ENCODE measurements around the gene TM4SF20. TPM values are rescaled to one million over a fixed set of nuclear protein-coding genes. Genes with fewer than 3 reads are reported as not detected.
A peak's percentile ranks its signal among the peaks of the same experiment; 100 is the strongest.

The TM4SF20 gene
- polyA plus RNA-seq, 1 donor from 2014 or later: not detected

- H3K9me3 ChIP-seq (ENCODE audit: low read length): no peaks in the 10 kb centered on the region
- H3K4me3 ChIP-seq (ENCODE audit: low read length): peak overlapping the region; percentile 100
- no peaks in the 10 kb centered on the region for H3K9me2 ChIP-seq (ENCODE audit: insufficient read depth, low read length)
- H4K20me1 ChIP-seq (ENCODE audit: insufficient read depth): no peaks in the 10 kb centered on the region
- H3K27ac ChIP-seq (ENCODE audit: low read length): peak overlapping the region; percentile 89
- no peaks in the 10 kb centered on the region for H3K36me3 ChIP-seq (ENCODE audit: insufficient read depth, low read length)
- H3F3A ChIP-seq (ENCODE audit: insufficient read depth, low read length, poor library complexity, severe bottlenecking): peaks cover 4% of the 10 kb centered on the region
- TF ChIP-seq EP300 (conservative IDR thresholded peaks at IDR 0.05; ENCODE audit: poor library complexity, severe bottlenecking): no peak
- no peak for TF ChIP-seq MXI1 (conservative IDR thresholded peaks at IDR 0.05; ENCODE audit: poor library complexity, severe bottlenecking)
- no peak for TF ChIP-seq POLR2AphosphoS5 (IDR thresholded peaks at IDR 0.05)
- peak overlapping the region; percentile 90 for H2AFZ ChIP-seq (ENCODE audit: low read depth, low read length)
- peak overlapping the region; percentile 74 for H3K4me2 ChIP-seq (ENCODE audit: low read length)
- peak overlapping the region; percentile 94 for H3K9ac ChIP-seq (ENCODE audit: low read length)
- no peaks in the 10 kb centered on the region for H3K27me3 ChIP-seq (ENCODE audit: insufficient read depth, low read depth, low read length)
- H3K79me2 ChIP-seq (replicated peaks; ENCODE audit: insufficient read depth, low read length): peaks cover 50% of the 10 kb centered on the region
Observed at GRCh38 chr2:227325839-227326195, 53.3 kb downstream of the TM4SF20 start.

DNA sequence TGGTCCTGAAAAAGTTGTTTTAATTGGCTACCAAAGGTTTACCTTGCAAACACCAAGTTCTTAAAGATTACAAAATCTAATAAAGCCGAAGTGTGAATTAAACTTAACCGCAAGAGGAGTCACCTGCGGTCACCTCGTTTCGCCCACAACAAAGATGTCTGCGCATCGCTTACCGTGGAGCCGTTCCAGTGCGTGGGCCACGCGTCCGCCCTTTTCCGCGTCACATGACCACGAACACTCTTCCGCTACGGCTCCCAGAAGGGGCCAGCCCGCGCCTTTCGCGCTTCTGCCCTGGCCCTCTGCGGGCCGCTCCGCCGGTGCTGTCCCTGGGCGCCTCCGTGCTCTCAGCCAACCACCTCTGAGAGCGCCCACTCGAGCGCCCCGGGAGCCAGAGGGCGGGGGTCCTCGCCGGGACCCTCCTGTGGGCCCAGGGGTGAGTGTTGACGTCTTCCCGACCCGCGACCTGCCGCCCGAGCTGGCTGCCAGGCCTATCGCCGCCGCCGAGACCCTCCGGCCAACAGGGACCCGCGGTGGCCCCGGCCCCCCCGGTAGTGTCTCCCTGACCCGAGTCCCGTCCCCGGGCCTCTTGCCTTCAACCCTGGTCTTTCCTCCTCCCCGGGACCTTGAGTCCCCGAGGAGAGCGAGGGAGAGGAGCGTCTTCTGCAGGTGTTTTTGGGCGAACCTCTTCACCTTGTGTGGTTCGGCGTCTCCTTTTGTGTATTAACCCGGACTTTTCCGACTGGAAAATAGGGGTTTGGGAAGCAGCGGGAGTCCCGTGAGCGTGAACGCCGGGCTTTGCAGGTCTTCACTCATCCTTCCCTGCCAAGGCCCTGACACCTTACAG, 53.9 kb downstream of the TM4SF20 start, which contains the start of gene MFF:
Gene MFF (plus strand): TSS at position 257 of the 844 bp plus-strand sequence. CDS start 5,415 bp downstream, outside the sequence.
- Histone ChIP-seq H3K9me2 (ENCODE audit: insufficient read depth, low read length) (no peaks in the 10 kb centered on the region), H3K9me3 (ENCODE audit: low read length) (no peaks in the 10 kb centered on the region), H3K4me2 (ENCODE audit: low read length) (peak within 1 kb of the TSS; percentile 83), H2AFZ (ENCODE audit: low read depth, low read length) (peak within 1 kb of the TSS; percentile 96), H3K4me3 (ENCODE audit: low read length) (peak within 1 kb of the TSS; percentile 100), H4K20me1 (ENCODE audit: insufficient read depth) (no peaks in the 10 kb centered on the region), H3K36me3 (ENCODE audit: insufficient read depth, low read length) (no peaks in the 10 kb centered on the region), H3F3A (ENCODE audit: insufficient read depth, low read length, poor library complexity, severe bottlenecking) (peaks cover 4% of the 10 kb centered on the region), H3K27me3 (ENCODE audit: insufficient read depth, low read depth, low read length) (no peaks in the 10 kb centered on the region), H3K9ac (ENCODE audit: low read length) (peak within 1 kb of the TSS; percentile 94), H3K79me2 (replicated peaks; ENCODE audit: insufficient read depth, low read length) (peaks cover 48% of the 10 kb centered on the region), H3K27ac (ENCODE audit: low read length) (peak within 1 kb of the TSS; percentile 89)
- TF ChIP-seq, protein P1, sequence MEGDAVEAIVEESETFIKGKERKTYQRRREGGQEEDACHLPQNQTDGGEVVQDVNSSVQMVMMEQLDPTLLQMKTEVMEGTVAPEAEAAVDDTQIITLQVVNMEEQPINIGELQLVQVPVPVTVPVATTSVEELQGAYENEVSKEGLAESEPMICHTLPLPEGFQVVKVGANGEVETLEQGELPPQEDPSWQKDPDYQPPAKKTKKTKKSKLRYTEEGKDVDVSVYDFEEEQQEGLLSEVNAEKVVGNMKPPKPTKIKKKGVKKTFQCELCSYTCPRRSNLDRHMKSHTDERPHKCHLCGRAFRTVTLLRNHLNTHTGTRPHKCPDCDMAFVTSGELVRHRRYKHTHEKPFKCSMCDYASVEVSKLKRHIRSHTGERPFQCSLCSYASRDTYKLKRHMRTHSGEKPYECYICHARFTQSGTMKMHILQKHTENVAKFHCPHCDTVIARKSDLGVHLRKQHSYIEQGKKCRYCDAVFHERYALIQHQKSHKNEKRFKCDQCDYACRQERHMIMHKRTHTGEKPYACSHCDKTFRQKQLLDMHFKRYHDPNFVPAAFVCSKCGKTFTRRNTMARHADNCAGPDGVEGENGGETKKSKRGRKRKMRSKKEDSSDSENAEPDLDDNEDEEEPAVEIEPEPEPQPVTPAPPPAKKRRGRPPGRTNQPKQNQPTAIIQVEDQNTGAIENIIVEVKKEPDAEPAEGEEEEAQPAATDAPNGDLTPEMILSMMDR (IDR thresholded peaks at IDR 0.05; ENCODE audit: poor library complexity, severe bottlenecking): peak; percentile 50
- TF ChIP-seq TAF1 (IDR thresholded peaks at IDR 0.05; ENCODE audit: low read depth): peak; percentile 72
- peak; percentile 67 for TF ChIP-seq EP300 (conservative IDR thresholded peaks at IDR 0.05; ENCODE audit: poor library complexity, severe bottlenecking)
- TF ChIP-seq MXI1 (conservative IDR thresholded peaks at IDR 0.05; ENCODE audit: poor library complexity, severe bottlenecking): peak; percentile 74
- TF ChIP-seq POLR2AphosphoS5 (IDR thresholded peaks at IDR 0.05): peak; percentile 91
- TF ChIP-seq, protein P2, sequence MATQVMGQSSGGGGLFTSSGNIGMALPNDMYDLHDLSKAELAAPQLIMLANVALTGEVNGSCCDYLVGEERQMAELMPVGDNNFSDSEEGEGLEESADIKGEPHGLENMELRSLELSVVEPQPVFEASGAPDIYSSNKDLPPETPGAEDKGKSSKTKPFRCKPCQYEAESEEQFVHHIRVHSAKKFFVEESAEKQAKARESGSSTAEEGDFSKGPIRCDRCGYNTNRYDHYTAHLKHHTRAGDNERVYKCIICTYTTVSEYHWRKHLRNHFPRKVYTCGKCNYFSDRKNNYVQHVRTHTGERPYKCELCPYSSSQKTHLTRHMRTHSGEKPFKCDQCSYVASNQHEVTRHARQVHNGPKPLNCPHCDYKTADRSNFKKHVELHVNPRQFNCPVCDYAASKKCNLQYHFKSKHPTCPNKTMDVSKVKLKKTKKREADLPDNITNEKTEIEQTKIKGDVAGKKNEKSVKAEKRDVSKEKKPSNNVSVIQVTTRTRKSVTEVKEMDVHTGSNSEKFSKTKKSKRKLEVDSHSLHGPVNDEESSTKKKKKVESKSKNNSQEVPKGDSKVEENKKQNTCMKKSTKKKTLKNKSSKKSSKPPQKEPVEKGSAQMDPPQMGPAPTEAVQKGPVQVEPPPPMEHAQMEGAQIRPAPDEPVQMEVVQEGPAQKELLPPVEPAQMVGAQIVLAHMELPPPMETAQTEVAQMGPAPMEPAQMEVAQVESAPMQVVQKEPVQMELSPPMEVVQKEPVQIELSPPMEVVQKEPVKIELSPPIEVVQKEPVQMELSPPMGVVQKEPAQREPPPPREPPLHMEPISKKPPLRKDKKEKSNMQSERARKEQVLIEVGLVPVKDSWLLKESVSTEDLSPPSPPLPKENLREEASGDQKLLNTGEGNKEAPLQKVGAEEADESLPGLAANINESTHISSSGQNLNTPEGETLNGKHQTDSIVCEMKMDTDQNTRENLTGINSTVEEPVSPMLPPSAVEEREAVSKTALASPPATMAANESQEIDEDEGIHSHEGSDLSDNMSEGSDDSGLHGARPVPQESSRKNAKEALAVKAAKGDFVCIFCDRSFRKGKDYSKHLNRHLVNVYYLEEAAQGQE (IDR thresholded peaks at IDR 0.05; ENCODE audit: borderline replicate concordance): peak; percentile 71
- TF ChIP-seq EZH2 (IDR thresholded peaks at IDR 0.05; ENCODE audit: borderline replicate concordance, insufficient read depth, low read length, poor library complexity, severe bottlenecking): no peak
- TF ChIP-seq RAD21 (conservative IDR thresholded peaks at IDR 0.05): peak; percentile 19
- peak; percentile 47 for TF ChIP-seq SMC3 (conservative IDR thresholded peaks at IDR 0.05; ENCODE audit: poor library complexity)
